ENCODE results near the gene CCL11. TPM values are rescaled to one million over a fixed set of nuclear protein-coding genes. Genes with fewer than 3 reads are reported as not detected.
A peak's percentile ranks its signal among the peaks of the same experiment; 100 is the strongest.

The CCL11 gene
- total RNA-seq = not detected

DNA sequence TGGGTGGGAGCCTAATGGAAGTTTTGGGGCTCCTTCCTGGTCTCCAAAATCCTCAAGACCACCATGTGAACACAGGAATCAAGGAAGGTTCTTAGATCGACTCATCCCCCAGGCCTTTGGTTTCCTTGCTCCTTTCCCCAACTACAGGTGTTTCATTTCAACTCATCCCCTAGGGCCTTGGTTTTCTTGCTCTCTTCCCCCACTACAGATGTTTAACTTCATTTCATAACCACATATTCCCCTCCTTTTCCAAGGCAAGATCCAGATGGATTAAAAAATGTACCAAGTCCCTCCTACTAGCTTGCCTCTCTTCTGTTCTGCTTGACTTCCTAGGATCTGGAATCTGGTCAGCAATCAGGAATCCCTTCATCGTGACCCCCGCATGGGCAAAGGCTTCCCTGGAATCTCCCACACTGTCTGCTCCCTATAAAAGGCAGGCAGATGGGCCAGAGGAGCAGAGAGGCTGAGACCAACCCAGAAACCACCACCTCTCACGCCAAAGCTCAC, at the start of gene CCL11:
CCL11 (plus strand) TSS at position 457 of the 507 bp plus-strand sequence. CDS start 67 bp downstream, outside the sequence.
- H3K27me3 ChIP-seq (replicated peaks; ENCODE audit: insufficient read depth) = no peaks in the 10 kb centered on the region
- DNase-seq (ENCODE audit: low spot score) (no peak), ATAC-seq (ENCODE audit: insufficient number of reproducible peaks, low FRiP score, low read depth) (no peak)
- no peak within 1 kb of the TSS for H3K4me3 ChIP-seq
- H3K9me3 ChIP-seq = no peaks in the 10 kb centered on the region
- no peak within 1 kb of the TSS for H3K27ac ChIP-seq
- H3K36me3 ChIP-seq = no peaks in the 10 kb centered on the region
- H3K4me1 ChIP-seq (ENCODE audit: control insufficient read depth in 1 of 2, low read depth in 2 of 2) = no peaks in the 10 kb centered on the region
- TF ChIP-seq, protein P1, sequence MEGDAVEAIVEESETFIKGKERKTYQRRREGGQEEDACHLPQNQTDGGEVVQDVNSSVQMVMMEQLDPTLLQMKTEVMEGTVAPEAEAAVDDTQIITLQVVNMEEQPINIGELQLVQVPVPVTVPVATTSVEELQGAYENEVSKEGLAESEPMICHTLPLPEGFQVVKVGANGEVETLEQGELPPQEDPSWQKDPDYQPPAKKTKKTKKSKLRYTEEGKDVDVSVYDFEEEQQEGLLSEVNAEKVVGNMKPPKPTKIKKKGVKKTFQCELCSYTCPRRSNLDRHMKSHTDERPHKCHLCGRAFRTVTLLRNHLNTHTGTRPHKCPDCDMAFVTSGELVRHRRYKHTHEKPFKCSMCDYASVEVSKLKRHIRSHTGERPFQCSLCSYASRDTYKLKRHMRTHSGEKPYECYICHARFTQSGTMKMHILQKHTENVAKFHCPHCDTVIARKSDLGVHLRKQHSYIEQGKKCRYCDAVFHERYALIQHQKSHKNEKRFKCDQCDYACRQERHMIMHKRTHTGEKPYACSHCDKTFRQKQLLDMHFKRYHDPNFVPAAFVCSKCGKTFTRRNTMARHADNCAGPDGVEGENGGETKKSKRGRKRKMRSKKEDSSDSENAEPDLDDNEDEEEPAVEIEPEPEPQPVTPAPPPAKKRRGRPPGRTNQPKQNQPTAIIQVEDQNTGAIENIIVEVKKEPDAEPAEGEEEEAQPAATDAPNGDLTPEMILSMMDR (IDR thresholded peaks at IDR 0.05) = no peak

DNA sequence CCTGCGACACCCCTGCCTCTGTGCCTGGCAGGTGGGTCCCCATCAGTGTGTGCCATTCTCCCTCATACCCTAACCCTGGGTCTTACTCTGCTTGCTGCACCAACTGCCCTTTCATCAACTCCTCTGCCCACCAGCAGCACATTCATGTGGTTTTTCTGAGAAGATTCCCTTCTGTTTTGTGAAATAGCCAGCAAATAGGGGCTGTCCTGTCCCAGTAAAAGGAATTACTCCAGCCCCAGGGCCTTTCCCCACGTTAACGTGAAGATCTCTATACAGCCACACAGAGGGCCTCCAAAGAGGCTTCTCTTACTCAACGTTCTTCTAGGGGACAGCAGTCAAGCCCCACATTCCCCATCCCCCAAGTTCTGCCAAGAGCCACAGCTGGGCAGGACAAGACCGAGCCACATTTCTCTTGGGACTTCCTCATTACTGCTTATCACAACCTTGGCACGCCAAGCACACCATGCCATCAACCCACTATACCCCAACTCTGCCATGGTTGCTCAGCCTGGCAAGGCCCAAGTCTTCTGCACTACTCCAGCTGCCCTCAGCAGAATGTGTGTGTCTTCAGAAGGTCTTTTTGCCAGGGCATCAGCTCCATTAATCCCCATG, 49.2 kb upstream of the CCL11 start:
- Histone ChIP-seq H3K9me3 (no peaks in the 10 kb centered on the region), H3K4me1 (ENCODE audit: control insufficient read depth in 1 of 2, low read depth in 2 of 2) (peaks cover 15 to 45% of the 10 kb centered on the region in 2 donors), H3K27ac (no peak overlapping the region), H3K36me3 (no peaks in the 10 kb centered on the region), H3K4me3 (no peak overlapping the region), H3K27me3 (replicated peaks; ENCODE audit: insufficient read depth) (no peaks in the 10 kb centered on the region)
- no peak for ATAC-seq (ENCODE audit: insufficient number of reproducible peaks, low FRiP score, low read depth)
- TF ChIP-seq, protein P1 (IDR thresholded peaks at IDR 0.05) = no peak
- DNase-seq (ENCODE audit: low spot score) = no peak

GRCh38 chr17:34237458-34237857, 48.1 kb upstream of the CCL11 start:
- TF ChIP-seq, protein P1 (IDR thresholded peaks at IDR 0.05) = no peak
- no peak for DNase-seq (ENCODE audit: low spot score)
- no peaks in the 10 kb centered on the region for H3K27me3 ChIP-seq (replicated peaks; ENCODE audit: insufficient read depth)
- peaks cover 15 to 48% of the 10 kb centered on the region in 2 donors for H3K4me1 ChIP-seq (ENCODE audit: control insufficient read depth in 1 of 2, low read depth in 2 of 2)
- no peaks in the 10 kb centered on the region for H3K36me3 ChIP-seq
- no peaks in the 10 kb centered on the region for H3K9me3 ChIP-seq
- ATAC-seq (ENCODE audit: insufficient number of reproducible peaks, low FRiP score, low read depth) = no peak
- no peak overlapping the region for H3K4me3 ChIP-seq
- H3K27ac ChIP-seq = no peak overlapping the region

- Histone ChIP-seq H3K27ac (no peak overlapping the region), H3K36me3 (no peaks in the 10 kb centered on the region), H3K9me3 (no peaks in the 10 kb centered on the region), H3K4me3 (no peak overlapping the region), H3K4me1 (ENCODE audit: control insufficient read depth in 1 of 2, low read depth in 2 of 2) (peaks cover 16 to 33% of the 10 kb centered on the region in 2 donors), H3K27me3 (replicated peaks; ENCODE audit: insufficient read depth) (no peaks in the 10 kb centered on the region)
- no peak for ATAC-seq (ENCODE audit: insufficient number of reproducible peaks, low FRiP score, low read depth)
- TF ChIP-seq, protein P1 (IDR thresholded peaks at IDR 0.05) = no peak
- no peak for DNase-seq (ENCODE audit: low spot score)
Measured at GRCh38 chr17:34241062-34241461, 44.5 kb upstream of the CCL11 start.

- ATAC-seq (ENCODE audit: insufficient number of reproducible peaks, low FRiP score, low read depth) = no peak
Measured at GRCh38 chr17:34242587-34243363, 42.8 kb upstream of the CCL11 start.

More at GRCh38 chr17:34242587-34243363, 42.8 kb upstream of the CCL11 start:
- H3K36me3 ChIP-seq = no peaks in the 10 kb centered on the region
- no peaks in the 10 kb centered on the region for H3K27me3 ChIP-seq (replicated peaks; ENCODE audit: insufficient read depth)
- TF ChIP-seq, protein P1 (IDR thresholded peaks at IDR 0.05) = no peak
- H3K27ac ChIP-seq = peak overlapping the region in 1 of 2 donors; percentile 35
- DNase-seq (ENCODE audit: low spot score) = no peak
- no peak overlapping the region for H3K4me3 ChIP-seq
- H3K4me1 ChIP-seq (ENCODE audit: control insufficient read depth in 1 of 2, low read depth in 2 of 2) = peaks cover 22 to 40% of the 10 kb centered on the region in 2 donors
- H3K9me3 ChIP-seq = no peaks in the 10 kb centered on the region
